ENCODE data around the gene ANKRD1.

The ANKRD1 gene

GRCh38 chr10:90872648-90873020 is 48.3 kb downstream of the ANKRD1 start:
- TF ChIP-seq CTCF (IDR thresholded peaks at IDR 0.05), result no peak

GRCh38 chr10:90871766-90872647 is 48.9 kb downstream of the ANKRD1 start, which contains the start of gene RPP30:
TSS of gene RPP30 (plus strand) at chr10:90871974. CDS start at chr10:90871987, 13 bp downstream.
- TF ChIP-seq CTCF (IDR thresholded peaks at IDR 0.05), result no peak

GRCh38 chr10:90871279-90871765 is 49.6 kb downstream of the ANKRD1 start:
- peak; percentile 38; the same call in 1 of the 2 replicates for TF ChIP-seq CTCF (IDR thresholded peaks at IDR 0.05)

- TF ChIP-seq CTCF (IDR thresholded peaks at IDR 0.05), result no peak
These were observed 54.8 kb downstream of the ANKRD1 start for GRCh38 chr10:90866050-90866598.

- no peak for TF ChIP-seq CTCF (IDR thresholded peaks at IDR 0.05)
These were observed 55.5 kb downstream of the ANKRD1 start for GRCh38 chr10:90865401-90865800.

- peak; percentile 93 for TF ChIP-seq CTCF (IDR thresholded peaks at IDR 0.05)
These were observed 57.9 kb downstream of the ANKRD1 start for GRCh38 chr10:90862908-90863514.
